Sigmoid colon (tissue), 4 donors: ENCODE data around the gene MAMDC2.

Experiments used
- CTCF ChIP-seq, 4 experiments: fragments of 450-650 bp in 3 of 4; fragments of 200-600 bp in 1 of 4; IDR thresholded peaks; one replicate each; pipeline ENCODE4 v1.5.1; 2016 to 2019; ENCODE audit warnings: antibody characterized with exemption in 4 of 4, mild to moderate bottlenecking in 3 of 4, moderate library complexity in 2 of 4
- EP300 ChIP-seq, 4 donors: sonication (generic); formaldehyde crosslinking; IDR thresholded peaks; one replicate each; pipeline ENCODE4 v1.6.1; 2017; ENCODE audit warnings: antibody characterized with exemption in 4 of 4

GRCh38 chr9:70042461-70043215, 1.0 kb upstream of the MAMDC2 start:
- TF ChIP-seq EP300 (IDR thresholded peaks at IDR 0.05) (no peak), CTCF (IDR thresholded peaks at IDR 0.05) (no peak)
